A549 (cell line): Measurements from ENCODE around the gene STX8. TPM values are rescaled to one million over a fixed set of nuclear protein-coding genes. Genes with fewer than 3 reads are reported as not detected.

Experiments
- ATAC-seq, 2 experiments: fragments of 200-7000 bp in 1 of 2; fragments of >200 bp in 1 of 2; cut with Nextera tagmentation in 1 of 2; cut with Tn5 transposase in 1 of 2; 3 replicates each; pipeline versions ENCODE4 v1.8.0 to v1.9.1; 2018 to 2020; ENCODE audit warnings: mild to moderate bottlenecking in 1 of 2, moderate library complexity in 1 of 2
- CTCF ChIA-PET: fragments of 300-600 bp; sonication (Branson Sonifier 250); formaldehyde crosslinking; extraction: SDS; loops from one replicate; lab custom pipeline; 2021; ENCODE audit warnings: antibody characterized with exemption, inconsistent platforms; lab: Yijun Ruan, JAX
- POLR2A ChIA-PET: fragments of 350-600 bp; formaldehyde crosslinking; extraction: SDS; loops from one replicate; lab custom pipeline; 2021; ENCODE audit warnings: antibody characterized with exemption, inconsistent platforms; lab: Yijun Ruan, JAX
- DNase-seq, 2 experiments: peaks; one replicate each; pipeline versions ENCODE4 v3.0.0 to v3.0.0-alpha.2; 2011 to 2016; ENCODE audit warnings: low read depth in 1 of 2, low spot score in 1 of 2
- FAIRE-seq: peaks from 2 replicates; lab custom pipeline; 2011; peaks lifted over from hg19 to GRCh38; lab: Jason Lieb, UNC
- H3K27ac ChIP-seq, 2 experiments: fragments of >200 bp; sonication (Bioruptor Twin); formaldehyde crosslinking; 3 replicates each; pipeline ENCODE4 v1.5.1; 2016 to 2017
- H3K4me1 ChIP-seq: fragments of >200 bp; sonication (Bioruptor Twin); formaldehyde crosslinking; 3 replicates; pipeline ENCODE4 v1.6.1; 2016
- H3K4me2 ChIP-seq: fragments of >200 bp; sonication (Bioruptor Twin); formaldehyde crosslinking; 3 replicates; pipeline ENCODE4 v1.6.1; 2016
- H3K4me3 ChIP-seq: fragments of >200 bp; sonication (Bioruptor Twin); formaldehyde crosslinking; 3 replicates; pipeline ENCODE4 v1.5.1; 2016
- H3K9me3 ChIP-seq: fragments of >200 bp; sonication (Bioruptor Twin); formaldehyde crosslinking; 3 replicates; pipeline ENCODE4 v1.6.1; 2016
- CBX8 ChIP-seq: fragments of 200-600 bp; sonication (generic); IDR thresholded peaks from 2 replicates; pipeline ENCODE4 v1.6.1; 2016
- CHD2 ChIP-seq: fragments of 150-350 bp; IDR thresholded peaks from 2 replicates; pipeline ENCODE4 v1.6.1; 2014; ENCODE audit warnings: low read length; ENCODE audit not compliant: partially characterized antibody
- CHD4 ChIP-seq: fragments of 200-600 bp; sonication (generic); IDR thresholded peaks from 2 replicates; pipeline ENCODE4 v1.6.1; 2016; ENCODE audit warnings: antibody characterized with exemption, mild to moderate bottlenecking, borderline replicate concordance
- CTCF ChIP-seq: fragments of >200 bp; sonication (Bioruptor Twin); formaldehyde crosslinking; IDR thresholded peaks from 3 replicates; pipeline ENCODE4 v1.5.1; 2016
- EHF ChIP-seq: fragments of 250-450 bp; sonication (Bioruptor Pico); IDR thresholded peaks from 2 replicates; pipeline ENCODE4 v1.5.0; 2020; ENCODE audit warnings: mild to moderate bottlenecking
- EP300 ChIP-seq, 2 experiments: fragments of >200 bp; sonication (Bioruptor Twin); formaldehyde crosslinking; IDR thresholded peaks; 2 replicates in 1 of 2; 3 replicates in 1 of 2; pipeline ENCODE4 v1.6.1; 2016 to 2017
- FOSL2 ChIP-seq, 2 experiments: fragments of 450-650 bp in 1 of 2; fragments of >200 bp in 1 of 2; sonication (Bioruptor Twin) in 1 of 2; formaldehyde crosslinking; IDR thresholded peaks; 2 replicates each; pipeline versions ENCODE4 v1.5.0 to v1.6.1; 2016 to 2020; ENCODE audit warnings: mild to moderate bottlenecking in 1 of 2, moderate library complexity in 1 of 2
- GATA3 ChIP-seq: IDR thresholded peaks from 2 replicates; pipeline ENCODE4 v1.6.1; 2012; ENCODE audit warnings: borderline replicate concordance
- HEYL ChIP-seq: fragments of 250-450 bp; sonication (Bioruptor Pico); IDR thresholded peaks from 2 replicates; pipeline ENCODE4 v1.8.0; 2021; ENCODE audit warnings: mild to moderate bottlenecking, moderate library complexity
- HOXA7 ChIP-seq: fragments of 250-450 bp; sonication (Bioruptor Pico); IDR thresholded peaks from 2 replicates; pipeline ENCODE4 v1.5.0; 2020; ENCODE audit warnings: mild to moderate bottlenecking, moderate library complexity
- JUNB ChIP-seq: fragments of >200 bp; sonication (Bioruptor Twin); formaldehyde crosslinking; IDR thresholded peaks from 2 replicates; pipeline ENCODE4 v1.6.1; 2016
- MAFK ChIP-seq: fragments of 450-650 bp; IDR thresholded peaks from 2 replicates; pipeline ENCODE4 v1.6.1; 2014; ENCODE audit not compliant: partially characterized antibody
- PHF8 ChIP-seq: fragments of 200-600 bp; sonication (generic); IDR thresholded peaks from 2 replicates; pipeline ENCODE4 v1.6.1; 2016; ENCODE audit warnings: low read depth, mild to moderate bottlenecking, antibody characterized with exemption, moderate library complexity, borderline replicate concordance
- RARB ChIP-seq: fragments of 250-450 bp; sonication (Bioruptor Pico); IDR thresholded peaks from 2 replicates; pipeline ENCODE4 v1.8.0; 2021; ENCODE audit warnings: mild to moderate bottlenecking, moderate library complexity
- RCOR1 ChIP-seq: fragments of 150-350 bp; IDR thresholded peaks from 2 replicates; pipeline ENCODE4 v1.6.1; 2014; ENCODE audit warnings: antibody characterized with exemption, low read length, low read depth
- SMC3 ChIP-seq: fragments of >200 bp; sonication (Bioruptor Twin); formaldehyde crosslinking; IDR thresholded peaks from 3 replicates; pipeline ENCODE4 v1.6.1; 2018; ENCODE audit warnings: inconsistent platforms
- SREBF2 ChIP-seq: fragments of 450-650 bp; IDR thresholded peaks from 2 replicates; pipeline ENCODE4 v1.6.1; 2014; ENCODE audit warnings: mild to moderate bottlenecking, moderate library complexity
- ZNF302 ChIP-seq: fragments of 250-450 bp; sonication (Bioruptor Pico); IDR thresholded peaks from 2 replicates; pipeline ENCODE4 v1.9.0; 2021; ENCODE audit warnings: inconsistent platforms, mild to moderate bottlenecking, moderate library complexity
- WGBS: methylation state at CpG from one replicate; pipeline ENCODE4 v1.1.6; 2017; ENCODE audit errors: missing lambda C conversion rate; 5-methylcytosine and 5-hydroxymethylcytosine counted together
- polyA plus RNA-seq, 4 experiments: library from polyadenylated mRNA; depleted of rRNA in 3 of 4; stranded (reverse); fragments of >200 nt; fragmentation: RNase III in 1 of 4; extraction: RNeasy Plus Mini Kit Qiagen cat#74134 plus additional on column Dnase treatment in 1 of 4; gene quantifications; 2 replicates in 3 of 4; 3 replicates in 1 of 4; pipeline ENCODE4 v1.2.3, GENCODE V29; 2011 to 2017
- TF ChIP-seq, protein P1 (sequence below): fragments of 450-650 bp; IDR thresholded peaks from 2 replicates; pipeline ENCODE4 v1.6.1; 2014; ENCODE audit warnings: antibody characterized with exemption
- TF ChIP-seq, protein P2 (sequence below): fragments of 200-600 bp; sonication (generic); IDR thresholded peaks from 2 replicates; pipeline ENCODE4 v1.6.1; 2016; ENCODE audit warnings: antibody characterized with exemption, mild to moderate bottlenecking, moderate library complexity

The STX8 gene
- polyA plus RNA-seq, 2 of the 4 experiments (the other 2 are of a cell fraction): 93.6 to 168 TPM

- no peaks in the 10 kb centered on the region for H3K9me3 ChIP-seq
- no peak overlapping the region for H3K27ac ChIP-seq
- 91% methylated on average over 9 of the region's 9 CpGs for WGBS
- ATAC-seq (no peak), DNase-seq (no peak), FAIRE-seq (no peak)
- POLR2A ChIA-PET: no interaction called here
- TF ChIP-seq MAFK (peak; percentile 3), CHD2 (no peak)
- CTCF ChIA-PET: no interaction called here
- H3K4me1 ChIP-seq: no peaks in the 10 kb centered on the region
- no peak overlapping the region for H3K4me2 ChIP-seq
- no peak overlapping the region for H3K4me3 ChIP-seq
Observed at GRCh38 chr17:9410301-9410700, 165.3 kb downstream of the STX8 start.

DNA sequence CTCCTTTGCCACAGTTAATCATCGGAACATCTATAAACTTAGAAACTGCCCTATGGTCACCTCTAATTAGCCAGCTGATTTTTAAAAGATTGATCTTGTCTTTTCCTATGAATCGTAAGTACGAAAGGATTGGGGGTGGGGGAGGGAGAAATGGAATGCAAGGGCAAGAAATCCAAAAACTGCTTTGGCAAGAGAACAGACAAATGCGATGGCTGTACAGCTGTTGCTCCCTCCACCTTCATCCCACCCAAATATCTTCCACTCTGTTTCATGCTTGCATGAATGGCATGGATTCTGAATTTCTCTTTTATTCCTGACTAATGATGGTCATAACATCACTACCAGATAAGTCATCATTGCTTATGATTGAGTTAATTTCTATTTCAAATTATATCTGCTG, 165.7 kb downstream of the STX8 start:
- ChIA-PET CTCF (no interaction called here), POLR2A (interaction anchor here (0.7 kb wide), 1 partner anchor 9 kb away, joined by 3 read pairs; no protein-coding TSS in a partner anchor)
- no peaks in the 10 kb centered on the region for H3K9me3 ChIP-seq
- no peak overlapping the region for H3K4me2 ChIP-seq
- H3K4me3 ChIP-seq: no peak overlapping the region
- ATAC-seq (no peak), FAIRE-seq (no peak), DNase-seq (no peak)
- no peak for TF ChIP-seq CBX8
- no peak for TF ChIP-seq RARB (CRISPR knock-in tag)
- TF ChIP-seq EHF (CRISPR knock-in tag): no peak
- TF ChIP-seq, protein P1, sequence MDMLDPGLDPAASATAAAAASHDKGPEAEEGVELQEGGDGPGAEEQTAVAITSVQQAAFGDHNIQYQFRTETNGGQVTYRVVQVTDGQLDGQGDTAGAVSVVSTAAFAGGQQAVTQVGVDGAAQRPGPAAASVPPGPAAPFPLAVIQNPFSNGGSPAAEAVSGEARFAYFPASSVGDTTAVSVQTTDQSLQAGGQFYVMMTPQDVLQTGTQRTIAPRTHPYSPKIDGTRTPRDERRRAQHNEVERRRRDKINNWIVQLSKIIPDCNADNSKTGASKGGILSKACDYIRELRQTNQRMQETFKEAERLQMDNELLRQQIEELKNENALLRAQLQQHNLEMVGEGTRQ: no peak
- TF ChIP-seq SMC3: no peak
- no peak for TF ChIP-seq EP300 (IDR thresholded peaks at IDR 0.05)
- no peak for TF ChIP-seq SREBF2
- TF ChIP-seq HOXA7 (CRISPR knock-in tag): no peak
- no peak for TF ChIP-seq CHD4
- TF ChIP-seq GATA3: no peak
- TF ChIP-seq, protein P2, sequence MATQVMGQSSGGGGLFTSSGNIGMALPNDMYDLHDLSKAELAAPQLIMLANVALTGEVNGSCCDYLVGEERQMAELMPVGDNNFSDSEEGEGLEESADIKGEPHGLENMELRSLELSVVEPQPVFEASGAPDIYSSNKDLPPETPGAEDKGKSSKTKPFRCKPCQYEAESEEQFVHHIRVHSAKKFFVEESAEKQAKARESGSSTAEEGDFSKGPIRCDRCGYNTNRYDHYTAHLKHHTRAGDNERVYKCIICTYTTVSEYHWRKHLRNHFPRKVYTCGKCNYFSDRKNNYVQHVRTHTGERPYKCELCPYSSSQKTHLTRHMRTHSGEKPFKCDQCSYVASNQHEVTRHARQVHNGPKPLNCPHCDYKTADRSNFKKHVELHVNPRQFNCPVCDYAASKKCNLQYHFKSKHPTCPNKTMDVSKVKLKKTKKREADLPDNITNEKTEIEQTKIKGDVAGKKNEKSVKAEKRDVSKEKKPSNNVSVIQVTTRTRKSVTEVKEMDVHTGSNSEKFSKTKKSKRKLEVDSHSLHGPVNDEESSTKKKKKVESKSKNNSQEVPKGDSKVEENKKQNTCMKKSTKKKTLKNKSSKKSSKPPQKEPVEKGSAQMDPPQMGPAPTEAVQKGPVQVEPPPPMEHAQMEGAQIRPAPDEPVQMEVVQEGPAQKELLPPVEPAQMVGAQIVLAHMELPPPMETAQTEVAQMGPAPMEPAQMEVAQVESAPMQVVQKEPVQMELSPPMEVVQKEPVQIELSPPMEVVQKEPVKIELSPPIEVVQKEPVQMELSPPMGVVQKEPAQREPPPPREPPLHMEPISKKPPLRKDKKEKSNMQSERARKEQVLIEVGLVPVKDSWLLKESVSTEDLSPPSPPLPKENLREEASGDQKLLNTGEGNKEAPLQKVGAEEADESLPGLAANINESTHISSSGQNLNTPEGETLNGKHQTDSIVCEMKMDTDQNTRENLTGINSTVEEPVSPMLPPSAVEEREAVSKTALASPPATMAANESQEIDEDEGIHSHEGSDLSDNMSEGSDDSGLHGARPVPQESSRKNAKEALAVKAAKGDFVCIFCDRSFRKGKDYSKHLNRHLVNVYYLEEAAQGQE: no peak
- TF ChIP-seq JUNB: no peak
- no peak for TF ChIP-seq HEYL (CRISPR knock-in tag)
- no peak for TF ChIP-seq CTCF
- TF ChIP-seq PHF8: no peak
- TF ChIP-seq RCOR1: no peak
- no peak for TF ChIP-seq FOSL2 (IDR thresholded peaks at IDR 0.05)
- TF ChIP-seq FOSL2 (CRISPR knock-in tag; IDR thresholded peaks at IDR 0.05): no peak
- no peak for TF ChIP-seq MAFK
- TF ChIP-seq ZNF302 (CRISPR knock-in tag): no peak
- no peak overlapping the region for H3K27ac ChIP-seq
- WGBS: 95% methylated on average over 4 of the region's 4 CpGs
- H3K4me1 ChIP-seq: no peaks in the 10 kb centered on the region
